Karpas-422 (cell line): ENCODE measurements around the gene FBXO22. TPM values are rescaled to one million over a fixed set of nuclear protein-coding genes. Genes with fewer than 3 reads are reported as not detected.

Experiments used
- DNase-seq: peaks from one replicate; pipeline ENCODE4 v3.0.0-alpha.2; 2015
- H2AFZ ChIP-seq: fragments of 200-600 bp; sonication (generic); 2 replicates; pipeline ENCODE4 v1.6.1; 2014; ENCODE audit warnings: antibody characterized with exemption, low read length, mixed read lengths
- H3K27ac ChIP-seq: fragments of 200-600 bp; sonication (generic); 2 replicates; pipeline ENCODE4 v1.5.1; 2014; ENCODE audit warnings: mild to moderate bottlenecking, low read length, moderate library complexity
- H3K27me3 ChIP-seq: fragments of 200-600 bp; sonication (generic); 2 replicates; pipeline ENCODE4 v1.6.1; 2014; ENCODE audit warnings: low read length, mixed read lengths
- H3K36me3 ChIP-seq: fragments of 200-600 bp; sonication (generic); 2 replicates; pipeline ENCODE4 v1.6.1; 2014; ENCODE audit warnings: low read length, mixed read lengths; ENCODE audit not compliant: insufficient read depth
- H3K4me1 ChIP-seq: fragments of 200-600 bp; sonication (generic); 2 replicates; pipeline ENCODE4 v1.6.1; 2014; ENCODE audit warnings: mild to moderate bottlenecking, low read length, mixed read lengths
- H3K4me2 ChIP-seq: fragments of 200-600 bp; sonication (generic); 2 replicates; pipeline ENCODE4 v1.6.1; 2014; ENCODE audit warnings: low read length, low read depth, mild to moderate bottlenecking; ENCODE audit not compliant: poor library complexity, severe bottlenecking
- H3K4me3 ChIP-seq: fragments of 200-600 bp; sonication (generic); 2 replicates; pipeline ENCODE4 v1.5.1; 2014; ENCODE audit warnings: mild to moderate bottlenecking, antibody characterized with exemption, low read length, mixed read lengths
- H3K79me2 ChIP-seq: fragments of 200-600 bp; sonication (generic); 2 replicates; pipeline ENCODE4 v1.6.1; 2014; ENCODE audit warnings: mild to moderate bottlenecking, low read length, mixed read lengths
- H3K9ac ChIP-seq: fragments of 200-600 bp; sonication (generic); 2 replicates; pipeline ENCODE4 v1.6.0; 2014; ENCODE audit warnings: low read length
- H3K9me2 ChIP-seq: fragments of 200-600 bp; sonication (generic), shearing (Covaris generic); replicated peaks from 2 replicates; pipeline ENCODE4 v1.6.0; 2014; ENCODE audit warnings: mild to moderate bottlenecking, low read length, moderate library complexity; ENCODE audit not compliant: insufficient read depth
- H3K9me3 ChIP-seq: fragments of 300-700, 200-600 bp; sonication (generic); 2 replicates; pipeline ENCODE4 v1.6.1; 2014; ENCODE audit warnings: low read length, mixed read lengths
- H4K20me1 ChIP-seq: fragments of 200-600 bp; sonication (generic); 2 replicates; pipeline ENCODE4 v1.6.1; 2014; ENCODE audit warnings: mild to moderate bottlenecking, antibody characterized with exemption, low read length, low read depth; ENCODE audit not compliant: insufficient read depth
- total RNA-seq: library from RNA; depleted of rRNA; stranded (reverse); fragments of >200 nt; shearing (Covaris generic); gene quantifications from 2 replicates; pipeline ENCODE4 v1.2.3, GENCODE V29; 2014; ENCODE audit warnings: low replicate concordance

The FBXO22 gene
- total RNA-seq, 1 experiment from 2014 or later, result 30.1 TPM

GRCh38 chr15:75929799-75930565 is 26.3 kb downstream of the FBXO22 start:
- Histone ChIP-seq H3K9ac (no peak overlapping the region), H3K79me2 (peaks cover 22% of the 10 kb centered on the region), H3K27me3 (no peaks in the 10 kb centered on the region), H3K9me3 (no peaks in the 10 kb centered on the region), H2AFZ (no peak overlapping the region), H3K36me3 (peaks cover 23% of the 10 kb centered on the region), H3K9me2 (no peaks in the 10 kb centered on the region), H4K20me1 (peaks cover 14% of the 10 kb centered on the region; the same call in 1 of the 2 replicates), H3K27ac (no peak overlapping the region), H3K4me2 (no peak overlapping the region), H3K4me3 (no peak overlapping the region), H3K4me1 (peaks cover 31% of the 10 kb centered on the region)
- no peak for DNase-seq

- Histone ChIP-seq H3K9ac (no peak overlapping the region), H4K20me1 (peaks cover 11% of the 10 kb centered on the region; the same call in 1 of the 2 replicates), H3K79me2 (peaks cover 18% of the 10 kb centered on the region), H2AFZ (no peak overlapping the region), H3K27me3 (no peaks in the 10 kb centered on the region), H3K27ac (no peak overlapping the region), H3K9me2 (no peaks in the 10 kb centered on the region), H3K4me1 (peaks cover 22% of the 10 kb centered on the region), H3K36me3 (peaks cover 25% of the 10 kb centered on the region), H3K4me3 (no peak overlapping the region), H3K9me3 (no peaks in the 10 kb centered on the region), H3K4me2 (no peak overlapping the region)
- DNase-seq, result no peak
Observed at GRCh38 chr15:75930866-75931265, 27.2 kb downstream of the FBXO22 start.

DNA sequence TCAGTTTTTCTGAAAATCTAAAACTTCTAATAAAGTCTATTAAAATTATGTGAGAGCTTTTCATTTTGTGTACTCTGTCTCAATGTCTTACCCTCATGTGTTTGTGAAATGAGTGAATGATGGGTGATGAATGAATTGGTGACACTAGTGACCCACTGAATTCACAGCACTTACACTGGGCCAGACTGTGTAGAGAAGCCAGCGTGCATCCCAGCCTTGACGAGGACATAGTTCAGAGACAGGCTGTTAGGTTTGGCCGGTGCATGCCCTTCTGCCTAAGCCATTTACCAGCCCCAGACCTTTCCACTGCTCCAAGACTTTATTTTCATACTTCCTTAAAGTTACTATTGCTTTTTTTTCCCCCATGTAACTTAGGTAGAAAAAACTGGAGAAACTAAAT is 38.8 kb downstream of the FBXO22 start:
- Histone ChIP-seq H3K9me2 (no peaks in the 10 kb centered on the region), H3K4me2 (no peak overlapping the region), H2AFZ (no peak overlapping the region), H3K79me2 (no peaks in the 10 kb centered on the region), H3K27me3 (no peaks in the 10 kb centered on the region), H3K4me1 (no peaks in the 10 kb centered on the region), H3K27ac (no peak overlapping the region), H3K4me3 (no peak overlapping the region), H3K36me3 (peaks cover 12% of the 10 kb centered on the region), H4K20me1 (no peaks in the 10 kb centered on the region), H3K9ac (no peak overlapping the region), H3K9me3 (no peaks in the 10 kb centered on the region)
- DNase-seq, result no peak

DNA sequence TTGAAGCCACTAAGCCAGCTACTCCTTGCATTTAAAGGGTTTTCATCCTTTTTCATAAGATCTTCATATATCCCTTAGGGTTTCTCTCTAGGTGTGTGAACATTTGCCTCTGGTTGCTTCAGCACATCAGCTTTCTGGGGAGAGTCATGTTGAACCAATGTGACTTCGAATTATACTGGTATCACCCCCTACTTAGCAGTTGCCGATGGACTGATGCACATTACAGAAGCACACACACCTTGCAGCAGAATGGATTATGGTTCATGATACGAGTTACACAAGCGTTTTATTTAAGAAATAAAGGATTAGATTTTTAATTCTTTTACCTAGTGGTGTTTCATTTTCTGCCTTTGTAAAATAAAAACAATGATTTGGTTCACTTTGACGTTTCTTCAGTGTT is 39.6 kb downstream of the FBXO22 start:
- Histone ChIP-seq H3K9me3 (no peaks in the 10 kb centered on the region), H3K36me3 (peaks cover 6% of the 10 kb centered on the region), H3K4me3 (no peak overlapping the region), H3K27ac (no peak overlapping the region), H3K9me2 (no peaks in the 10 kb centered on the region), H4K20me1 (no peaks in the 10 kb centered on the region), H2AFZ (no peak overlapping the region), H3K79me2 (no peaks in the 10 kb centered on the region), H3K4me2 (no peak overlapping the region), H3K27me3 (no peaks in the 10 kb centered on the region), H3K9ac (no peak overlapping the region), H3K4me1 (no peaks in the 10 kb centered on the region)
- no peak for DNase-seq

GRCh38 chr15:75943713-75944215 is 40.1 kb downstream of the FBXO22 start:
- Histone ChIP-seq H2AFZ (no peak overlapping the region), H3K4me3 (no peak overlapping the region), H3K9me3 (no peaks in the 10 kb centered on the region), H3K36me3 (peaks cover 1% of the 10 kb centered on the region), H4K20me1 (no peaks in the 10 kb centered on the region), H3K27ac (no peak overlapping the region), H3K4me2 (no peak overlapping the region), H3K9ac (no peak overlapping the region), H3K4me1 (no peaks in the 10 kb centered on the region), H3K79me2 (no peaks in the 10 kb centered on the region), H3K9me2 (no peaks in the 10 kb centered on the region), H3K27me3 (no peaks in the 10 kb centered on the region)
- DNase-seq, result no peak

DNA sequence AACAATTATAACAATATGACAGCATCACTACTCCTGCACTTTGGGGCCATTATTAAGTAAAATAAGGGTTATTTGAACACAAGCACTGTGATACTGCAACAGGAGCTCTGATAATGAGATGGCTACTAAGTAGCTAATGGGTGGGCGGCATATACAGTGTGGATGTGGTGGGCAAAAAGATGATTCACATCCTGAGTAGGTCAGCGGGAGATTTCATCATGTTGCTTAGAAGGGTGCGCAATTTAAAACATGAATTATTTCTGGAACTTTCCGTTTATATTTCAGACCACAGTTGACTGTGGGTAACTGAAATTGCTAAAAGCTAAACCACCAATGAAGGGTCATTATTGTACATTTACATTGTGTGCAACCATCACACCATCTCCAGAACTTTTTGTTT is 42.3 kb downstream of the FBXO22 start:
- Histone ChIP-seq H3K4me3 (no peak overlapping the region), H3K4me2 (no peak overlapping the region), H3K9me3 (no peaks in the 10 kb centered on the region), H3K9me2 (no peaks in the 10 kb centered on the region), H3K27me3 (no peaks in the 10 kb centered on the region), H3K9ac (no peak overlapping the region), H3K27ac (no peak overlapping the region), H4K20me1 (no peaks in the 10 kb centered on the region), H3K36me3 (no peaks in the 10 kb centered on the region), H3K79me2 (no peaks in the 10 kb centered on the region), H3K4me1 (no peaks in the 10 kb centered on the region), H2AFZ (no peak overlapping the region)
- no peak for DNase-seq

DNA sequence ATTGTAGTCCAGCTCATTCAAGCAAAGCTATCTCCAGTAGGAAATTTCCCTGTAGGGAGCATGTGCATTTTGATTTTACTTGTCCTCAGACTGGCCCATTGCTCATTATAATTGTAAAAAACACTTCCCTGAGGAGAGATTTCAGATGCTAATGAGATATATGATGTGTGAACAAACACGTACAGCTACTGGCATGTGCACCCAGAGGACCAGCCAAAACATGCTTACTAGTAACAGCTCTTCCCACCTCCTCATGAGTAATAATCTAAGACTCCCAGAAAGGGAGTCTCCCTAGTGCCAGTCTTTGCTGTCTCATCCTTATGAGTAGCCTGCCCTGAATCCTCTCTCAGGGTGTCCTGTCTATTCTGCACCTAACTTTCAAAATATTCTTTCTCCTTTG is 43.4 kb downstream of the FBXO22 start:
- no peaks in the 10 kb centered on the region for H3K9me2 ChIP-seq
- H3K4me1 ChIP-seq, result no peaks in the 10 kb centered on the region
- no peak overlapping the region for H2AFZ ChIP-seq
- no peaks in the 10 kb centered on the region for H3K36me3 ChIP-seq
- no peak overlapping the region for H3K27ac ChIP-seq
- H3K4me2 ChIP-seq, result no peak overlapping the region
- no peaks in the 10 kb centered on the region for H4K20me1 ChIP-seq
- no peak overlapping the region for H3K9ac ChIP-seq
- DNase-seq, result peak; percentile 32
- H3K9me3 ChIP-seq, result no peaks in the 10 kb centered on the region
- no peaks in the 10 kb centered on the region for H3K79me2 ChIP-seq
- H3K4me3 ChIP-seq, result no peak overlapping the region
- no peaks in the 10 kb centered on the region for H3K27me3 ChIP-seq

- DNase-seq, result peak; percentile 28
- no peaks in the 10 kb centered on the region for H3K36me3 ChIP-seq
- H3K4me3 ChIP-seq, result no peak overlapping the region
- H3K9me3 ChIP-seq, result no peaks in the 10 kb centered on the region
- no peaks in the 10 kb centered on the region for H3K27me3 ChIP-seq
- no peaks in the 10 kb centered on the region for H3K79me2 ChIP-seq
- H3K27ac ChIP-seq, result no peak overlapping the region
- H2AFZ ChIP-seq, result no peak overlapping the region
- H4K20me1 ChIP-seq, result no peaks in the 10 kb centered on the region
- H3K4me2 ChIP-seq, result no peak overlapping the region
- no peak overlapping the region for H3K9ac ChIP-seq
- no peaks in the 10 kb centered on the region for H3K4me1 ChIP-seq
- no peaks in the 10 kb centered on the region for H3K9me2 ChIP-seq
Observed at GRCh38 chr15:75948761-75949296, 45.2 kb downstream of the FBXO22 start.
